K562 (cell line): ENCODE data around the gene PLXNB3.

ENCODE experiments used
- CREB1 ChIP-seq, 2 experiments: sonication (generic) in 1 of 2; formaldehyde crosslinking in 1 of 2; IDR thresholded peaks; 2 replicates each; pipeline versions ENCODE4 v1.6.1 to v1.8.0; 2012 to 2022; ENCODE audit warnings: inconsistent platforms in 1 of 2, mild to moderate bottlenecking in 1 of 2, missing genetic modification reagents in 1 of 2, moderate library complexity in 1 of 2
- CTCF ChIP-seq, 3 experiments: IDR thresholded peaks in 2 of 3; conservative IDR thresholded peaks in 1 of 3; 2 replicates each; pipeline ENCODE4 v1.5.1; 2011 to 2012; ENCODE audit warnings: low read length in 3 of 3, mild to moderate bottlenecking in 3 of 3, control low read depth in 2 of 3, improper control_type of control experiment in 1 of 3, inconsistent platforms in 1 of 3, low read depth in 1 of 3, mixed read lengths in 1 of 3, moderate library complexity in 1 of 3; ENCODE audit not compliant: insufficient read depth in 2 of 3
- FOS ChIP-seq: IDR thresholded peaks from 3 replicates; pipeline ENCODE4 v1.6.1; 2011; ENCODE audit not compliant: insufficient read length; ENCODE audit errors: extremely low read depth
- JUN ChIP-seq, 2 experiments: sonication (generic) in 1 of 2; formaldehyde crosslinking in 1 of 2; IDR thresholded peaks; 2 replicates each; pipeline versions ENCODE4 v1.6.1 to v1.8.0; 2012 to 2022; ENCODE audit warnings: borderline replicate concordance in 2 of 2, mild to moderate bottlenecking in 2 of 2, improper control_type of control experiment in 1 of 2, low read depth in 1 of 2, low read length in 1 of 2, missing genetic modification reagents in 1 of 2
- OTX1 ChIP-seq: fragments of 450-650 bp; formaldehyde crosslinking; IDR thresholded peaks from 2 replicates; pipeline ENCODE4 v1.4.0; 2022; ENCODE audit warnings: mild to moderate bottlenecking
- SMC3 ChIP-seq: conservative IDR thresholded peaks from 2 replicates; pipeline ENCODE4 v1.6.1; 2011; ENCODE audit warnings: low read depth, low read length, improper control_type of control experiment; ENCODE audit not compliant: insufficient read depth
- TEAD1 ChIP-seq, 2 experiments: fragments of 450-650 bp in 1 of 2; sonication (generic) in 1 of 2; formaldehyde crosslinking; IDR thresholded peaks; 2 replicates each; pipeline versions ENCODE4 v1.4.0 to v1.8.0; 2020 to 2022; ENCODE audit warnings: mild to moderate bottlenecking in 2 of 2, missing genetic modification reagents in 1 of 2
- ZNF445 ChIP-seq: fragments of 250-450 bp; sonication (Bioruptor Pico); IDR thresholded peaks from 2 replicates; pipeline ENCODE4 v1.4.0; 2020; ENCODE audit warnings: low read depth, mild to moderate bottlenecking, moderate library complexity

DNA sequence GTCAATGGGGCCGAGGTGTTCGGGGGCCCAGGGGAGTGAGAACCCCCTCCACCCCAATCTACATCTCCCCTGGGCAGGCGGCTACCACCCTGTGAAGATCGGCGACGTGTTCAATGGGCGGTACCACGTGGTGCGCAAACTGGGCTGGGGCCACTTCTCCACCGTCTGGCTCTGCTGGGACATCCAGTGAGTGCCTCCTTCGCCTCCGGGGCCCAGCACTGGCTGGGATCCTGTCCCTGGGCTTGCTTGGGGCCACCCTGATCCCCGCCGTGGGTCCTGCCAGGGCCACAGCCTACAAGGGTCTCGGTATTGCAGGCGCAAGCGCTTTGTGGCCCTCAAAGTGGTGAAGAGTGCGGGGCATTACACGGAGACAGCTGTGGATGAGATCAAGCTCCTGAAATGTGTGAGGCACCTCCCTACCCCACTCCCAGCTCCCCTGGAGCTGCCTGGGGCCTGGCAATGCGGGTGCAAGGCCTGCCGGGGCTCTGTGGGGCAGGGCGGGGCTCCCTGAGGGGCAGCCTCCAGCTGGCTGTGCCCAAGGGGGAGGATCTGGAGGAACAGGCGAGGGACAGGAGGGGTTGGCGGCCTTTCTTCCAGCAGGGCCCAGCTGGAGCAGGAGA, 17.5 kb downstream of the PLXNB3 start:
- TF ChIP-seq OTX1 (CRISPR knock-in tag) (no peak), TEAD1 (CRISPR knock-in tag; IDR thresholded peaks at IDR 0.05) (no peak), ZNF445 (CRISPR knock-in tag) (no peak), JUN (IDR thresholded peaks at IDR 0.05; ENCODE audit: borderline replicate concordance, low read depth, low read length) (no peak), JUN (CRISPR knock-in tag; IDR thresholded peaks at IDR 0.05; ENCODE audit: borderline replicate concordance) (no peak), CTCF (IDR thresholded peaks at IDR 0.05 in 2 of 3, conservative IDR thresholded peaks at IDR 0.05 in 1 of 3; ENCODE audit: insufficient read depth in 2 of 3, low read depth in 1 of 3, low read length in 3 of 3) (no peak), FOS (no peak), CREB1 (IDR thresholded peaks at IDR 0.05) (no peak), CREB1 (CRISPR knock-in tag; IDR thresholded peaks at IDR 0.05) (no peak), SMC3 (no peak)
